Right atrium auricular region (tissue), 2 donors: ENCODE measurements around the gene ERO1A. TPM values are rescaled to one million over a fixed set of nuclear protein-coding genes. Genes with fewer than 3 reads are reported as not detected.
A peak's percentile ranks its signal among the peaks of the same experiment; 100 is the strongest.

ENCODE experiments used
- DNase-seq: peaks from one replicate; pipeline ENCODE4 v3.0.0-alpha.2; 2019; ENCODE audit warnings: low spot score
- H3K27ac ChIP-seq, 2 donors: fragments of 200-600 bp; sonication (generic); 1 replicate in 1 of 2; 2 replicates in 1 of 2; pipeline ENCODE4 v1.5.1; 2016 to 2019
- H3K27me3 ChIP-seq, 2 donors: fragments of 200-600 bp; sonication (generic); one replicate each; pipeline versions ENCODE4 v1.5.1 to v1.6.0; 2017 to 2019
- H3K36me3 ChIP-seq: fragments of 200-600 bp; sonication (generic); one replicate; pipeline ENCODE4 v1.5.1; 2016
- H3K4me1 ChIP-seq, 2 donors: fragments of 200-600 bp; sonication (generic); one replicate each; pipeline versions ENCODE4 v1.5.1 to v1.6.0; 2017 to 2019
- H3K4me3 ChIP-seq, 2 donors: fragments of 200-600 bp; sonication (generic); 1 replicate in 1 of 2; 2 replicates in 1 of 2; pipeline ENCODE4 v1.5.1; 2017 to 2019; ENCODE audit warnings: mild to moderate bottlenecking in 1 of 2, moderate library complexity in 1 of 2
- H3K9me3 ChIP-seq, 2 donors: fragments of 200-600 bp; sonication (generic); one replicate each; pipeline ENCODE4 v1.5.1; 2019
- total RNA-seq, 2 donors: library from RNA; depleted of rRNA; stranded (reverse); fragments of >200 nt; gene quantifications; one replicate each; pipeline ENCODE4 v1.1.0, GENCODE V29; 2016
- TF ChIP-seq, protein P1 (sequence below), 2 donors: fragments of 200-600 bp; sonication (generic); IDR thresholded peaks; one replicate each; pipeline ENCODE4 v1.5.1; 2019; ENCODE audit warnings: antibody characterized with exemption in 2 of 2

ERO1A gene
- total RNA-seq, result 10 to 100 TPM; 11.3 to 12.2 TPM

GRCh38 chr14:52695481-52696091 is at the start of gene ERO1A:
Gene ERO1A, minus strand, starts transcription at chr14:52695558. Its CDS starts 77 bp downstream, at chr14:52695481.
- peak within 1 kb of the TSS; percentile 77 to 95 for H3K4me3 ChIP-seq
- TF ChIP-seq, protein P1, sequence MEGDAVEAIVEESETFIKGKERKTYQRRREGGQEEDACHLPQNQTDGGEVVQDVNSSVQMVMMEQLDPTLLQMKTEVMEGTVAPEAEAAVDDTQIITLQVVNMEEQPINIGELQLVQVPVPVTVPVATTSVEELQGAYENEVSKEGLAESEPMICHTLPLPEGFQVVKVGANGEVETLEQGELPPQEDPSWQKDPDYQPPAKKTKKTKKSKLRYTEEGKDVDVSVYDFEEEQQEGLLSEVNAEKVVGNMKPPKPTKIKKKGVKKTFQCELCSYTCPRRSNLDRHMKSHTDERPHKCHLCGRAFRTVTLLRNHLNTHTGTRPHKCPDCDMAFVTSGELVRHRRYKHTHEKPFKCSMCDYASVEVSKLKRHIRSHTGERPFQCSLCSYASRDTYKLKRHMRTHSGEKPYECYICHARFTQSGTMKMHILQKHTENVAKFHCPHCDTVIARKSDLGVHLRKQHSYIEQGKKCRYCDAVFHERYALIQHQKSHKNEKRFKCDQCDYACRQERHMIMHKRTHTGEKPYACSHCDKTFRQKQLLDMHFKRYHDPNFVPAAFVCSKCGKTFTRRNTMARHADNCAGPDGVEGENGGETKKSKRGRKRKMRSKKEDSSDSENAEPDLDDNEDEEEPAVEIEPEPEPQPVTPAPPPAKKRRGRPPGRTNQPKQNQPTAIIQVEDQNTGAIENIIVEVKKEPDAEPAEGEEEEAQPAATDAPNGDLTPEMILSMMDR (IDR thresholded peaks at IDR 0.05), result no peak
- no peaks in the 10 kb centered on the region for H3K9me3 ChIP-seq
- H3K27me3 ChIP-seq, result no peaks in the 10 kb centered on the region
- DNase-seq, result peak; percentile 83
- H3K4me1 ChIP-seq, result peaks cover 0 to 27% of the 10 kb centered on the region in 2 donors
- no peaks in the 10 kb centered on the region for H3K36me3 ChIP-seq
- peak within 1 kb of the TSS; percentile 96 to 99 for H3K27ac ChIP-seq

- no peak overlapping the region for H3K4me3 ChIP-seq
- H3K9me3 ChIP-seq, result no peaks in the 10 kb centered on the region
- DNase-seq, result no peak
- peaks cover 0 to 14% of the 10 kb centered on the region in 2 donors for H3K4me1 ChIP-seq
- no peaks in the 10 kb centered on the region for H3K27me3 ChIP-seq
- peak overlapping the region; percentile 13 to 54 for H3K27ac ChIP-seq
- peaks cover 5% of the 10 kb centered on the region for H3K36me3 ChIP-seq
- TF ChIP-seq, protein P1 (IDR thresholded peaks at IDR 0.05), result no peak
Measured at GRCh38 chr14:52741865-52742264, 46.5 kb upstream of the ERO1A start.

GRCh38 chr14:52740751-52741150 is 45.4 kb upstream of the ERO1A start:
- H3K9me3 ChIP-seq, result no peaks in the 10 kb centered on the region
- no peak for DNase-seq
- H3K4me1 ChIP-seq, result peaks cover 0 to 14% of the 10 kb centered on the region in 2 donors
- TF ChIP-seq, protein P1 (IDR thresholded peaks at IDR 0.05), result no peak
- no peak overlapping the region for H3K4me3 ChIP-seq
- H3K36me3 ChIP-seq, result no peaks in the 10 kb centered on the region
- H3K27me3 ChIP-seq, result no peaks in the 10 kb centered on the region
- no peak overlapping the region for H3K27ac ChIP-seq

DNA sequence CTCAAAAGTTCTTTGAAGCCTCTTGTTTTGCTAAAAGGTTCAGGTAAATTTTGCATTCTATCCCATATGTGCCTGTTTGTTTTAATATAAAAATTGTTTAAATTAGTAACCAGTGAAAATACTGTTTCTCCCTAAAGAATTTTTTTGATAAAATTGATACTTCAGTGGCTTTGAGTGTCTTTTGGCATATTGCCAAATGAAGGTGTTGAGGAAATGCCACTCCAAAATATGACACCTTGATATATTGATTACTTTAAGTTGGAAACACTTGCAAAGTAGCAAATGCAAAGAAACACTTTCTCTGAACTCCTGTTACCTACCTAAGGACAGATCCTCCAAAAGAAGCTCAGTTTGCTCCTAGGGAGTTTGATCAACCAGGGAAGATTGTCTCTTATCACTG is 43.1 kb upstream of the ERO1A start:
- Histone ChIP-seq H3K4me1 (peaks cover 0 to 14% of the 10 kb centered on the region in 2 donors), H3K27me3 (no peaks in the 10 kb centered on the region), H3K36me3 (no peaks in the 10 kb centered on the region), H3K27ac (no peak overlapping the region), H3K4me3 (no peak overlapping the region), H3K9me3 (no peaks in the 10 kb centered on the region)
- no peak for DNase-seq
- TF ChIP-seq, protein P1 (IDR thresholded peaks at IDR 0.05), result no peak

DNA sequence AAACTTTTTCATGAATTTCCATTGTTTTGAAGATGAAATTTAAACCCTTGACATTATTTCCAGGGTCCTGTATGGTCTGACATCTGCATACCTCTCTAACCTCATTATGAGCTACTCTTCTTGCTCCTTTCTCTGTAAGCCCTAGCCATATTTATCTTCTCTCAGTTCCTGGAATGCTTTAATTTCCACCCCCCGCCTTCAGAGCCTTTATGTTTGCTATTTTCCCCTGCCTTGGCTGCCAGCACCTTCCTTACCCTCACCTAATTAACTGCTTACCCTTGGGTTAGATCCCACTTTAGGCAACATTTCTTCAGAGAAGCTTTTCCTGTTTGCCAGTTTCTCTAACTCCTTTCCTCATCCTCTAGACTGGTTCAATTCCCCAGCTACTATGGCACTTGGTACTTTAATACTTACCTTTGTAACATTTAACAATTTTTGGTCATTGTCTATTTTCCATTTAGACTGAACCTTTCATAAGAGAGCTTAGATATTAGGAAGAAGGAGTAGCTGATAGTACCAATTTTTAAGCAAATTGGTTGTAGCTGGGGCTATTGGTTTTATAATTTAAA is 40.6 kb upstream of the ERO1A start:
- DNase-seq, result no peak
- Histone ChIP-seq H3K27me3 (no peaks in the 10 kb centered on the region), H3K9me3 (no peaks in the 10 kb centered on the region), H3K27ac (no peak overlapping the region), H3K36me3 (no peaks in the 10 kb centered on the region), H3K4me3 (no peak overlapping the region), H3K4me1 (peaks cover 0 to 7% of the 10 kb centered on the region in 2 donors)
- TF ChIP-seq, protein P1 (IDR thresholded peaks at IDR 0.05), result no peak
